NCI-H446 treated with DMSO at 0.1 percent for 48 hours (cell line): Measurements from ENCODE around the gene TMEM254.
A peak's percentile ranks its signal among the peaks of the same experiment; 100 is the strongest.
"Not testable (repeated sequence)": the region's sequence is repeated elsewhere in the genome, so short reads cannot be mapped to it uniquely, and the experiment has no call there.

Experiments
- DNase-seq: peaks from one replicate; lab custom pipeline; 2025; lab: John Stamatoyannopoulos, UW

The TMEM254 gene

DNA sequence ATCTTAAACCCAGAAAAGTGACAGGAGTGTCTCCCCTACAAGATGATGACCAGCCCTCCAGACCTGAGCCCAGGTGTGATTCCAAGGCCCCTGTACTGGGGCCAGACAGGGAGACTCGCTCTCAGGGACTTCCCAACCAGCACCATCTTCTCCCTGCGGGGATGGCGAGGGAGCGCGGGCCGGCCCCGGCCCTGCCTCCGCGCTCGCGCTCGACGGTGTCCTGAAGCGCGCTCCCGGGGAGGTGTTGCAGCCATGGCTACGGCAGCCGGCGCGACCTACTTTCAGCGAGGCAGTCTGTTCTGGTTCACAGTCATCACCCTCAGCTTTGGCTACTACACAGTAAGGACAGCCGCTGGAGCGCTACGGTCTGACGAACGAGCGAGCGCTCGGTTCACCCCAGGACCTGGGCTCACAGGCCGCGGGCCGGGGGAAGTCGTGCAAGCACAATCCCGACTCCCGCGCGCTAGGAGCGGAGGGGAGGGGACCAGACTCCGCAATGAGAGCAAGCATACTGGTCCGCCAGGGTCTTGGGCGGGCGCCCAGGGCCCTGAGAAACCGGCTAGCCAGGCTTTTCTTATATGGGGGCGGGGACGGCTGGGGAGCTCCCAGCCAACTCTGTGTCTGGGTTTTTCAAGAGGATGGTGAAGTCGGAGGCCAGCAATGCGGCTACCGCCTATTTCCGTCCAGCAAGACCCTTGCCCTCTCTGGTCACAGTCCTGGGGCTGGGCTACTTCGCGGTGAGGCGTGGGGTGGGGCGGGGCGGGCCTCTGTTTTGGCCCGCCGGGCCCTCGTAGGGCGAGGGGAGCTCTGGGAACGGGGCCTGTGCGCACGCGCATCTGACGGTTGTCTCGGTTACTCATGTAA lies at the start of gene TMEM254:
TSS of gene TMEM254 (plus strand) at position 218 of the 864 bp plus-strand sequence. CDS start at position 253, 35 bp downstream.
- DNase-seq = peak; percentile 58

DNA sequence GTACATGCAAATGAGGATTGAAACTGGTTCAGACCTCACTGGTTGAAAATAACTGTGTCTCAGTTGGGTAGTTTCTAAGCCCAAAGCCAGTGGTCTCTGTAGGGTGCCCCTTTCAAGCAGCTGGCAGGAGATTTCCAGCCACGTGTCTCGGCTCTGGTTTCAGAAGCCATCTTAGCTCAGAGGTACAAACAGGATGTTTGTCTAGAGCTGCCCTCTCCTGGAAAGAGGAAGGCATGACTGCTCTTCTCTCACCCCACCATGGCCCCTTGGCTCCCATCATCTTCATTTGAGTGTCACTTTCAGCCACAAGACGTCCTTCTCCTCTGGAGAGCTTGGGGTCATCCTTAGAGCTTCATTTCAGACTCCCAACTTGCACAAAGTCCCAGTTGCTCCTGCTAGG lies 49.3 kb upstream of the TMEM254 start:
- not testable (repeated sequence) for DNase-seq

DNA sequence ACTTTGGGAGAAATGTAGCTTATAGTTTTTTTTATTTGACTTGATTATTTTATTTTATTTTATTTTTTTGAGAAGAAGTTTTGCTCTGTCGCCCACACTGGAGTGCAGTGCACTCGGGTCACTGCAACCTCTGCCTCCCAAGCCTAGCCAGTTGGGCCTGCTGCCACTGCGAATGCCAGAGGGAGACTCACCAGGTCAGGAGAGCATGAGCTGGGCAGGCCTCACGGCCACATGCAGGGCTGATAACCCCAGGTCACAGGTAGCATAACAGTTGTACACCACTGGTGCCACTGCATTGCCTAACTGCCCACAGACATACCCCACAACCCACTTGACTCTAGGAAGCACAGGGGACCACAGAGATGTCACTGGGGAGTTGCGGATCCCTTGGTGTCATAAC lies 48.6 kb upstream of the TMEM254 start:
- DNase-seq = not testable (repeated sequence)

GRCh38 chr10:80032503-80032902 lies 46.0 kb upstream of the TMEM254 start:
- no peak for DNase-seq

DNA sequence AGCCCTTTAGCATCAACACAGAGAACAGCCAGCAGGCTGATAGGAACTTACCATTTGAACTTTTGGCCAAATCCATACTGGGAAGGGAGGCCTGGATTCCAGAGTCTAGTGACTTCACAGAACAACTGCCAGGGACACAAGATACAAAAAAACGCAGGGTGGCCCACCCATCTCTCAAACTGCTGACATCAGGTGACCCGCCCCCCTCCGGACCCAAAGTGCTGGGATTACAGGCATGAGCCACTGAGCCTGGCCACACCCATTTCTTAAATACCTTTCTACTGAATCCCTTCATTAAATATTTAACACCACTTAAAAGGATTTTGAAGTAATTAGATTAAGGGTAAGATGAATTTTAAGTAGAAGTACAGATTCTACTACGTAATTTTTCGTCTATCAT lies 43.7 kb upstream of the TMEM254 start:
- DNase-seq = not testable (repeated sequence)

- DNase-seq = not testable (repeated sequence)
Measured at GRCh38 chr10:80035430-80035829, 43.0 kb upstream of the TMEM254 start.

DNA sequence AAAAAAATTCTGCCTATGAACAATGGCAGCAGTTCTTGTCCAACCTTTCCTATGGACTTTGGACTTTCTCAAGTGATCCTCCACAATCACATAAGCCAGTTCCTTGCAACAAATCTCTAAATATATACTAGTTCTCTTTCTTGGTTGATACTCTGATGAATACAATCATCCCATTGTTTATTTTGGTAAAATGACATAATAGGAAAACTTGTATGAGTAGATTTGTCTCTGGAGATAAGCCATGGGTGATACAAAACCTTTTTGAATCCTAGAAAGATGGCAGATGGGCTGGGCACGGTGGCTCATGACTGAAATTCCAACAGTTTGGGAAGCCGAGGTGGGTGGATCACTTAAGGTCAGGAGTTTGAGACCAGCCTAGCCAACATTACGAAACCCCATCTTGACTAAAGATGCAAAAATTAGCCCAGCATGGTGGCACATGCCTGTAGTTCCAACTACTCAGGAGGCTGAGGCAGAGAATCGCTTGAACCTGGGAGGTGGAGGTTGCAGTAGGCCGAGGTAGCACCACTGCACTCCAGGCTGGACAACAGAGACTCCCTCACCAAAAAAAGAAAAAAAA lies 41.5 kb upstream of the TMEM254 start:
- not testable (repeated sequence) for DNase-seq

DNA sequence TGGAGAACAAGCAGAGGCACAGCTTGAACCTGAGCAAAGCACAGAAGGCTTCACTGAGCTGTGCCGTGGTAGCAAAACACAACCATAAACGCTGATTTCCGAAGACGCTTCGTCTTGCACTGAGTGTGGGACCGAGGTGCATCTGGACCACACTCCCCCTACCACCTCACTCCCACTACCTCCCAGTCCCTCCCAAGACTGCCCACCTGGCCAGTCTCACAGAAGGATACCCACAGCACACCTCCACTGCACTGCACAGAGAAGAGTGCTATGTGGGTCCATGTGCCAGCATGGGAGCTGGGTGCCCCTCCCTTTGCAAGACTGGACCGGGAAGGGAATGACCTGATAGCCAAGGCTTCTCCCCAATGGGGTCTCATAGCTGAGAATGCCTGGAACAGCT lies 40.2 kb upstream of the TMEM254 start:
- not testable (repeated sequence) for DNase-seq

DNA sequence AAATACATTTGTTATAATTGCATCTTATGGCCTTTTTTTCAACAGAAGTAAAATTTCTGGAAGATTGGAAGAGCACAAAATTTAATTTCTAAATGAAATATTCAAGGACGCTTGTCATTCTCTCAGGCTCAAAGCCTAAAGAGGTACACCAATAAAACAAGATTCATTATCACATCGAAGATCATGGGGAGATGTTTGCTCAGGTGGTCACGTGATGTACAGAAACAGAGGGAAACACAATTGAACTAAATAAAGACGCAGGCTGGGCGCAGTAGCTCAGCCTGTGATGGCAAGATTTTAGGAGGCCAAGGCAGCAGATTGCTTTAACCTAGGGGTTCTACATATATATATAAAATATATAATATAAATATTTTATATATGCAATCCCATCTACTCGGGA lies 37.3 kb upstream of the TMEM254 start:
- no peak for DNase-seq

GRCh38 chr10:80044935-80045334 lies 33.5 kb upstream of the TMEM254 start:
- not testable (repeated sequence) for DNase-seq

GRCh38 chr10:80046629-80047441 lies 31.6 kb upstream of the TMEM254 start:
- DNase-seq = no peak

- no peak for DNase-seq
Measured at GRCh38 chr10:80050752-80051151, 27.7 kb upstream of the TMEM254 start.

DNA sequence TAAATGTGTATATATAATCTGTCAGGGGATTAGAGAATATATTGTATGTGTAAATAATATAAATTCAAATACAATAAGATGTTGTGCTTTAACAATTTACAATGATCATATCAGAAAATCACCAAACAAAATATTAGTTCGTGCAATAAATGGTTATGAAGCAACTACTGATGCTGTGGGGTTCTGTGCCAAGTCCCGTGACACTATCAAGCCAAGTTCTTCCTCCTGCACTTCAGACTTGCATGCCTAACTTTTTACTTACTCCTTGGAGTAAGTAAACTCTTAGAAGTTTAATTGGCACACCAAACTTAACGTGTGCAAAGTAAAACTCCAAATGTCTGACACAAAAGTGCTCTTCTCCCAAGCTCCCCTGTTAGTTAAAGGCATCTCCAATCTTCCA lies 26.5 kb upstream of the TMEM254 start:
- no peak for DNase-seq

- no peak for DNase-seq
Measured at GRCh38 chr10:80055760-80056159, 22.7 kb upstream of the TMEM254 start.

DNA sequence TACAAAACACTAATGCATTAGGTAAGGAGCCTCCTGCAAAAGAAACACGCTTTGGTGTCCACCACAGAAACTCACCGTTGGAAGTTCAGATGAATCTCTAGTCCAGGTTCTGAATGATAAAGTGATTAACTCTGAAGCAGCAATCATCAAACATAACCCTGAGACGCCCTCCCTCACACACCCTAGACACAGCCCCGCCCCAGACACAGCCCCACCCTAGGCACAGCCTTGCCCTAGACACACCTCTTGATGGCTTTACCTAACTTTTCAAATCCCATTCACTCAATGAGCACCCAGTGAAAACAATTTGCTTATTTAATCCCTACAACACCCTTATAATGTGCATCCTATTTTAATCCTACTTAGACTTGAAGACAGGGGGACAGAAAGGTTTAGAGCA lies 21.3 kb upstream of the TMEM254 start:
- DNase-seq = no peak

DNA sequence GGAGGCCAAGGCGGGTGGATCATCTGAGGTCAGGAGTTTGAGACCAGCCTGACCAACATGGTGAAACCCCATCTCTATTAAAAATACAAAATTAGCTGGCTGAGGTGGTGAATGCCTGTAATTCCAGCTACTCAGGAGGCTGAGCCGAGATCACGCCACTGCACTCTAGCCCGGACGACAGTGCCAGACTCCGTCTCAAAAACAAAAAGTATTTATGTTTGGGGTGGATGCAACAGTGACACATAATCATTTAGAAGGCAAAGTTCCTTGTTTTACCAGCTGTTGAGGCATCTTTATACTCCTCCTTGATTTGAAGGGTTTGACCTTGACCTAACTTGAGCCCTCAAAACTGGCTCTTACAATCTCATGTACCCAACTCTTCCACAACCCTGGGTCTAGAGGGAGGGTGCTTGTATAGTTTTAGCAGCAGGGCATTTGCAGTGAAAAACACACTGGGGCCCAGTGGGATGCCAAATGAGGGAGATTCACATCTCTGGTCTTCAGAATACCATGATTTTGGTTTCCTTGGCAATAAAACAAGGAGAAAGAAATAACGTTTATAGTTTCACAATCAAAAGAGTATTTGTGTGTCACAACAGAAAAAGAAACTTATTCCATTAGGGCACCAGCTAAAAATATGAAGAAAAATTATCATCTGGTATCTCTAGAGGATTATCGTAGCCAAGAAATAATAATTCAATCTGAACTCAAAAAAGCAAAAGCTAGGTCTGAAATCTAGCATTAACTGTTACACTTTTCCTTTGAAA lies 14.2 kb upstream of the TMEM254 start:
- no peak for DNase-seq

DNA sequence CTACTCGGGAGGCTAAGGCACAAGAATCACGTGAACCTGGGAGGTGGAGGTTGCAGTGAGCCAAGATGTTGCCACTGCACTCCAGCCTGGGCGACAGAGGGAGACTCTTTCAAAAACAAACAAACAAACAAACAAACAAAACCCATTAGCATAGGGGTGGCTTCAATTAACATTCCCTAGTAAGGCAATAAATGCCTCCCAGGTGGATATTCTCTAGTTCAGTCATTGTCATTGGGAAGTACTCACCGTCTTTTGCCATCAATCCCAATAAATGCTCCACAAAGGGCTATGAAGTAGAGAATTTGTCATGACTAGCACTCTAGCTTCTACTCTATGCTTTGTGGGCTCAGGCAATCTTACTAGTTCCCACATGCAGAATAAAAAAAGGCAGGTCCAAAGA lies 11.7 kb upstream of the TMEM254 start:
- DNase-seq = no peak

DNA sequence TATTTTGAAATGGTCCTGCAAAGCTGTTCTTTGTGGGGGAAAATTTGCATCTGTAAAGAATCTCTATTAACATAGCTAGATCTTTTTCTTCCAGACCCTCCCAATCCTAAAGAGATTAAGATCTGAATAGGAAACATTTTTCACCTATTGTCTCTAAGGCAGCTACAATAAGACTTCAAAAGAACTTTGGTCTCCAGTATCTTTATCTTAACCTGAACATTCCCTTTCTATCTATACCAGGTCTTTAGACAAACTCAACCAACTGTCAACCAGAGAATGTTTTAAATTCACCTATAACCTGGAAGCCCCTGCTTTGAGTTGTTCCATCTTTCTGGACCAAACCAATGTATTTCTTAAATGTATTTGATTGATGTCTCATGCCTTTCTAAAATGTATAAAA lies 10.6 kb upstream of the TMEM254 start:
- DNase-seq = not testable (repeated sequence)

DNA sequence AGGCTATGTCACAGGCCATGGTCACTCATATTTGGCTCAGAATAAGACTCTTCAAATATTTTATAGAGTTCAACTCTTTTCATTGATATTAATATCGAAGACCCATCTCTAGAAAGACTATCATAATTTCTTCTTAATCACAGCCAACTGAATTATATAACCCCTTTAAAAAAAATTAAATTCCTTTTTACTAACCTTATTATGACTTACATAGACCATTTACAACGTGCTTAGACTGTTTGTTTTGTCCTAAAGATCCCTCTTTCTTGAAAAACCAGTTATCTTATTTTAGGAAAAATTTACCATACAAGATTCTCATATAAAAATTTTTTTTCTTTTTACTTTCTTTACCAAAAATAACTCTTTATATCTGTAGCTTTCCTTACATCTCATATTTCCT lies 10.2 kb upstream of the TMEM254 start:
- DNase-seq = no peak

- DNase-seq = no peak
Measured at GRCh38 chr10:80070057-80070456, 8.4 kb upstream of the TMEM254 start.

GRCh38 chr10:80072584-80072983 lies 5.9 kb upstream of the TMEM254 start:
- no peak for DNase-seq

- no peak for DNase-seq
Measured at GRCh38 chr10:80075781-80076180, 2.7 kb upstream of the TMEM254 start.
